Lower leg skin (tissue), 3 donors: ENCODE measurements around the gene RNF121.

Experiments
- POLR2A ChIP-seq, 2 donors: fragments of 450-650 bp; IDR thresholded peaks; one replicate each; pipeline ENCODE4 v1.6.1; 2016 to 2017; ENCODE audit warnings: antibody characterized with exemption in 2 of 2, mild to moderate bottlenecking in 1 of 2, moderate library complexity in 1 of 2
- TF ChIP-seq, protein P1 (sequence below), 3 donors: fragments of 450-650 bp; IDR thresholded peaks; one replicate each; pipeline ENCODE4 v1.5.1; 2016; ENCODE audit warnings: antibody characterized with exemption in 3 of 3, mild to moderate bottlenecking in 3 of 3, moderate library complexity in 2 of 3

- TF ChIP-seq, protein P1, sequence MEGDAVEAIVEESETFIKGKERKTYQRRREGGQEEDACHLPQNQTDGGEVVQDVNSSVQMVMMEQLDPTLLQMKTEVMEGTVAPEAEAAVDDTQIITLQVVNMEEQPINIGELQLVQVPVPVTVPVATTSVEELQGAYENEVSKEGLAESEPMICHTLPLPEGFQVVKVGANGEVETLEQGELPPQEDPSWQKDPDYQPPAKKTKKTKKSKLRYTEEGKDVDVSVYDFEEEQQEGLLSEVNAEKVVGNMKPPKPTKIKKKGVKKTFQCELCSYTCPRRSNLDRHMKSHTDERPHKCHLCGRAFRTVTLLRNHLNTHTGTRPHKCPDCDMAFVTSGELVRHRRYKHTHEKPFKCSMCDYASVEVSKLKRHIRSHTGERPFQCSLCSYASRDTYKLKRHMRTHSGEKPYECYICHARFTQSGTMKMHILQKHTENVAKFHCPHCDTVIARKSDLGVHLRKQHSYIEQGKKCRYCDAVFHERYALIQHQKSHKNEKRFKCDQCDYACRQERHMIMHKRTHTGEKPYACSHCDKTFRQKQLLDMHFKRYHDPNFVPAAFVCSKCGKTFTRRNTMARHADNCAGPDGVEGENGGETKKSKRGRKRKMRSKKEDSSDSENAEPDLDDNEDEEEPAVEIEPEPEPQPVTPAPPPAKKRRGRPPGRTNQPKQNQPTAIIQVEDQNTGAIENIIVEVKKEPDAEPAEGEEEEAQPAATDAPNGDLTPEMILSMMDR (IDR thresholded peaks at IDR 0.05) = no peak
- TF ChIP-seq POLR2A (IDR thresholded peaks at IDR 0.05) = no peak
Measured at GRCh38 chr11:72001285-72001684, 72.4 kb downstream of the RNF121 start.
